Measurements from ENCODE around the gene PPP1R12B.
"Not testable (repeated sequence)": the region's sequence is repeated elsewhere in the genome, so short reads cannot be mapped to it uniquely, and the experiment has no call there.

Gene PPP1R12B

GRCh38 chr1:202623075-202623474 lies 274.6 kb downstream of the PPP1R12B start:
- ATAC-seq (ENCODE audit: insufficient read depth, low read depth) = no peak

GRCh38 chr1:202623476-202623875 lies 275.0 kb downstream of the PPP1R12B start:
- not testable (repeated sequence) for H3K79me2 ChIP-seq (ENCODE audit: insufficient read depth, low read length); H3K4me1 ChIP-seq (ENCODE audit: insufficient read depth, low read length); H3K9ac ChIP-seq (ENCODE audit: low read depth, low read length); H2AFZ ChIP-seq (ENCODE audit: low read depth, low read length); H3K4me2 ChIP-seq (ENCODE audit: insufficient read depth, low read length); DNase-seq; H3K27me3 ChIP-seq (ENCODE audit: insufficient read depth, low read length, poor library complexity); H4K20me1 ChIP-seq (ENCODE audit: insufficient read depth, low read length); ATAC-seq (ENCODE audit: insufficient read depth, low read depth); H3K4me3 ChIP-seq (ENCODE audit: low read depth in 1 of 2, low read length in 2 of 2); H3K9me3 ChIP-seq (ENCODE audit: insufficient read depth, low read length, severe bottlenecking); H3K36me3 ChIP-seq (ENCODE audit: insufficient read depth, low read length); H3K27ac ChIP-seq (ENCODE audit: low read length)

More at GRCh38 chr1:202623075-202623474, 274.6 kb downstream of the PPP1R12B start:
- H3K4me1 ChIP-seq (ENCODE audit: insufficient read depth, low read length) = peaks cover 5% of the 10 kb centered on the region; the same call in 1 of the 2 replicates
- H3K79me2 ChIP-seq (ENCODE audit: insufficient read depth, low read length) = no peaks in the 10 kb centered on the region
- H3K9me3 ChIP-seq (ENCODE audit: insufficient read depth, low read length, severe bottlenecking) = no peaks in the 10 kb centered on the region
- TF ChIP-seq EZH2 (IDR thresholded peaks at IDR 0.05; ENCODE audit: borderline replicate concordance, low read depth, low read length, severe bottlenecking) = no peak
- no peak for TF ChIP-seq CTCF (IDR thresholded peaks at IDR 0.05; ENCODE audit: borderline replicate concordance, extremely low read depth, low read length, poor library complexity, severe bottlenecking)
- DNase-seq = no peak
- H3K27ac ChIP-seq (ENCODE audit: low read length) = no peak overlapping the region
- no peaks in the 10 kb centered on the region for H3K36me3 ChIP-seq (ENCODE audit: insufficient read depth, low read length)
- no peak overlapping the region for H3K4me3 ChIP-seq (ENCODE audit: low read depth in 1 of 2, low read length in 2 of 2)
- H3K4me2 ChIP-seq (ENCODE audit: insufficient read depth, low read length) = no peak overlapping the region
- H3K27me3 ChIP-seq (ENCODE audit: insufficient read depth, low read length, poor library complexity) = no peaks in the 10 kb centered on the region
- H4K20me1 ChIP-seq (ENCODE audit: insufficient read depth, low read length) = peaks cover 7% of the 10 kb centered on the region; the same call in 1 of the 2 replicates
- H2AFZ ChIP-seq (ENCODE audit: low read depth, low read length) = no peak overlapping the region
- no peak overlapping the region for H3K9ac ChIP-seq (ENCODE audit: low read depth, low read length)

- H3K9me3 ChIP-seq (ENCODE audit: insufficient read depth, low read length, severe bottlenecking) = no peaks in the 10 kb centered on the region
- no peak overlapping the region for H3K4me2 ChIP-seq (ENCODE audit: insufficient read depth, low read length)
- no peak overlapping the region for H3K27ac ChIP-seq (ENCODE audit: low read length)
- H3K79me2 ChIP-seq (ENCODE audit: insufficient read depth, low read length) = no peaks in the 10 kb centered on the region
- no peak for ATAC-seq (ENCODE audit: insufficient read depth, low read depth)
- peaks cover 7% of the 10 kb centered on the region; the same call in 1 of the 2 replicates for H4K20me1 ChIP-seq (ENCODE audit: insufficient read depth, low read length)
- H3K4me1 ChIP-seq (ENCODE audit: insufficient read depth, low read length) = peaks cover 11% of the 10 kb centered on the region
- H2AFZ ChIP-seq (ENCODE audit: low read depth, low read length) = no peak overlapping the region
- H3K27me3 ChIP-seq (ENCODE audit: insufficient read depth, low read length, poor library complexity) = no peaks in the 10 kb centered on the region
- no peak overlapping the region for H3K4me3 ChIP-seq (ENCODE audit: low read depth in 1 of 2, low read length in 2 of 2)
- no peak for TF ChIP-seq EZH2 (IDR thresholded peaks at IDR 0.05; ENCODE audit: borderline replicate concordance, low read depth, low read length, severe bottlenecking)
- TF ChIP-seq CTCF (IDR thresholded peaks at IDR 0.05; ENCODE audit: borderline replicate concordance, extremely low read depth, low read length, poor library complexity, severe bottlenecking) = no peak
- no peak for DNase-seq
- H3K9ac ChIP-seq (ENCODE audit: low read depth, low read length) = no peak overlapping the region
- no peaks in the 10 kb centered on the region for H3K36me3 ChIP-seq (ENCODE audit: insufficient read depth, low read length)
Observed at GRCh38 chr1:202624088-202624780, 275.7 kb downstream of the PPP1R12B start.

- no peak for DNase-seq
- no peaks in the 10 kb centered on the region for H3K27me3 ChIP-seq (ENCODE audit: insufficient read depth, low read length, poor library complexity)
- H4K20me1 ChIP-seq (ENCODE audit: insufficient read depth, low read length) = peaks cover 7% of the 10 kb centered on the region; the same call in 1 of the 2 replicates
- H2AFZ ChIP-seq (ENCODE audit: low read depth, low read length) = no peak overlapping the region
- no peak for TF ChIP-seq EZH2 (IDR thresholded peaks at IDR 0.05; ENCODE audit: borderline replicate concordance, low read depth, low read length, severe bottlenecking)
- TF ChIP-seq CTCF (IDR thresholded peaks at IDR 0.05; ENCODE audit: borderline replicate concordance, extremely low read depth, low read length, poor library complexity, severe bottlenecking) = no peak
- H3K4me3 ChIP-seq (ENCODE audit: low read depth in 1 of 2, low read length in 2 of 2) = no peak overlapping the region
- no peaks in the 10 kb centered on the region for H3K36me3 ChIP-seq (ENCODE audit: insufficient read depth, low read length)
- H3K9me3 ChIP-seq (ENCODE audit: insufficient read depth, low read length, severe bottlenecking) = no peaks in the 10 kb centered on the region
- peaks cover 11% of the 10 kb centered on the region for H3K4me1 ChIP-seq (ENCODE audit: insufficient read depth, low read length)
- no peak overlapping the region for H3K27ac ChIP-seq (ENCODE audit: low read length)
- no peaks in the 10 kb centered on the region for H3K79me2 ChIP-seq (ENCODE audit: insufficient read depth, low read length)
- ATAC-seq (ENCODE audit: insufficient read depth, low read depth) = no peak
- no peak overlapping the region for H3K9ac ChIP-seq (ENCODE audit: low read depth, low read length)
- H3K4me2 ChIP-seq (ENCODE audit: insufficient read depth, low read length) = no peak overlapping the region
Observed at GRCh38 chr1:202624781-202625108, 276.2 kb downstream of the PPP1R12B start.
